ENCODE data around the gene TMEM87B. TPM values are rescaled to one million over a fixed set of nuclear protein-coding genes. Genes with fewer than 3 reads are reported as not detected.
A peak's percentile ranks its signal among the peaks of the same experiment; 100 is the strongest.
"Not testable (repeated sequence)": the region's sequence is repeated elsewhere in the genome, so short reads cannot be mapped to it uniquely, and the experiment has no call there.

Gene TMEM87B
- polyA plus RNA-seq, 4 donors: 17.3 to 43.3 (median 26.1) TPM

GRCh38 chr2:112062894-112063293, 7.8 kb downstream of the TMEM87B start:
- WGBS, 3 donors: 90 to 97% (median 97%) methylated on average over 1 of the region's 1 CpG
- Histone ChIP-seq H3K36me3 (ENCODE audit: control insufficient read depth in 3 of 3, insufficient read depth in 2 of 3, low read depth in 1 of 3, low read length in 3 of 3) (peaks cover 3 to 30% (median 18%) of the 10 kb centered on the region in 3 donors), H3K9me3 (ENCODE audit: control insufficient read depth in 2 of 2, insufficient read depth in 1 of 2, low read depth in 1 of 2, low read length in 1 of 2) (peaks cover 0 to 5% of the 10 kb centered on the region in 2 donors), H3K27ac (ENCODE audit: low read depth in 1 of 3, low read length in 2 of 3) (no peak overlapping the region), H3K27me3 (ENCODE audit: control insufficient read depth in 3 of 3, insufficient read depth in 3 of 3, low read length in 3 of 3) (no peaks in the 10 kb centered on the region), H3K4me3 (ENCODE audit: low read depth in 1 of 3, low read length in 3 of 3) (no peak overlapping the region), H3K4me1 (ENCODE audit: control insufficient read depth in 3 of 3, insufficient read depth in 2 of 3, low read depth in 1 of 3, low read length in 2 of 3) (peaks cover 6 to 12% (median 11%) of the 10 kb centered on the region in 3 donors)
- DNase-seq (no peak), FAIRE-seq (no peak)

- no peaks in the 10 kb centered on the region for H3K27me3 ChIP-seq (ENCODE audit: control insufficient read depth in 3 of 3, insufficient read depth in 3 of 3, low read length in 3 of 3)
- H3K9me3 ChIP-seq (ENCODE audit: control insufficient read depth in 2 of 2, insufficient read depth in 1 of 2, low read depth in 1 of 2, low read length in 1 of 2): peaks cover 0 to 5% of the 10 kb centered on the region in 2 donors
- DNase-seq (no peak), FAIRE-seq (no peak)
- H3K4me1 ChIP-seq (ENCODE audit: control insufficient read depth in 3 of 3, insufficient read depth in 2 of 3, low read depth in 1 of 3, low read length in 2 of 3): peaks cover 4 to 6% (median 4%) of the 10 kb centered on the region in 3 donors
- 64 to 91% (median 73%) methylated on average over 5 of the region's 5 CpGs for WGBS, 3 donors
- peaks cover 3 to 34% (median 19%) of the 10 kb centered on the region in 3 donors for H3K36me3 ChIP-seq (ENCODE audit: control insufficient read depth in 3 of 3, insufficient read depth in 2 of 3, low read depth in 1 of 3, low read length in 3 of 3)
- no peak overlapping the region for H3K4me3 ChIP-seq (ENCODE audit: low read depth in 1 of 3, low read length in 3 of 3)
- no peak overlapping the region for H3K27ac ChIP-seq (ENCODE audit: low read depth in 1 of 3, low read length in 2 of 3)
These were observed 10.4 kb downstream of the TMEM87B start for GRCh38 chr2:112065486-112065885.

GRCh38 chr2:112065966-112066365, 10.9 kb downstream of the TMEM87B start:
- H3K9me3 ChIP-seq (ENCODE audit: control insufficient read depth in 2 of 2, insufficient read depth in 1 of 2, low read depth in 1 of 2, low read length in 1 of 2): peaks cover 0 to 5% of the 10 kb centered on the region in 2 donors
- H3K4me3 ChIP-seq (ENCODE audit: low read depth in 1 of 3, low read length in 3 of 3): no peak overlapping the region
- peaks cover 4 to 6% (median 4%) of the 10 kb centered on the region in 3 donors for H3K4me1 ChIP-seq (ENCODE audit: control insufficient read depth in 3 of 3, insufficient read depth in 2 of 3, low read depth in 1 of 3, low read length in 2 of 3)
- H3K36me3 ChIP-seq (ENCODE audit: control insufficient read depth in 3 of 3, insufficient read depth in 2 of 3, low read depth in 1 of 3, low read length in 3 of 3): peaks cover 3 to 32% (median 17%) of the 10 kb centered on the region in 3 donors
- FAIRE-seq (no peak), DNase-seq (no peak)
- 45 to 71% (median 71%) methylated on average over 1 of the region's 1 CpG for WGBS, 3 donors
- no peak overlapping the region for H3K27ac ChIP-seq (ENCODE audit: low read depth in 1 of 3, low read length in 2 of 3)
- no peaks in the 10 kb centered on the region for H3K27me3 ChIP-seq (ENCODE audit: control insufficient read depth in 3 of 3, insufficient read depth in 3 of 3, low read length in 3 of 3)

GRCh38 chr2:112069794-112070193, 14.7 kb downstream of the TMEM87B start:
- DNase-seq; H3K27ac ChIP-seq (ENCODE audit: low read depth in 1 of 3, low read length in 2 of 3); H3K4me3 ChIP-seq (ENCODE audit: low read depth in 1 of 3, low read length in 3 of 3); H3K4me1 ChIP-seq (ENCODE audit: control insufficient read depth in 3 of 3, insufficient read depth in 2 of 3, low read depth in 1 of 3, low read length in 2 of 3); H3K9me3 ChIP-seq (ENCODE audit: control insufficient read depth in 2 of 2, insufficient read depth in 1 of 2, low read depth in 1 of 2, low read length in 1 of 2); FAIRE-seq; H3K27me3 ChIP-seq (ENCODE audit: control insufficient read depth in 3 of 3, insufficient read depth in 3 of 3, low read length in 3 of 3): not testable (repeated sequence)
- peaks cover 3 to 28% (median 8%) of the 10 kb centered on the region in 3 donors for H3K36me3 ChIP-seq (ENCODE audit: control insufficient read depth in 3 of 3, insufficient read depth in 2 of 3, low read depth in 1 of 3, low read length in 3 of 3)

- no peak for DNase-seq
- H3K27me3 ChIP-seq (ENCODE audit: control insufficient read depth in 3 of 3, insufficient read depth in 3 of 3, low read length in 3 of 3): no peaks in the 10 kb centered on the region
- no peaks in the 10 kb centered on the region for H3K4me1 ChIP-seq (ENCODE audit: control insufficient read depth in 3 of 3, insufficient read depth in 2 of 3, low read depth in 1 of 3, low read length in 2 of 3)
- peaks cover 0 to 25% (median 2%) of the 10 kb centered on the region in 3 donors for H3K36me3 ChIP-seq (ENCODE audit: control insufficient read depth in 3 of 3, insufficient read depth in 2 of 3, low read depth in 1 of 3, low read length in 3 of 3)
- no peak for FAIRE-seq
- 93 to 97% (median 94%) methylated on average over 3 of the region's 3 CpGs for WGBS, 3 donors
- no peak overlapping the region for H3K4me3 ChIP-seq (ENCODE audit: low read depth in 1 of 3, low read length in 3 of 3)
- no peak overlapping the region for H3K27ac ChIP-seq (ENCODE audit: low read depth in 1 of 3, low read length in 2 of 3)
- H3K9me3 ChIP-seq (ENCODE audit: control insufficient read depth in 2 of 2, insufficient read depth in 1 of 2, low read depth in 1 of 2, low read length in 1 of 2): no peaks in the 10 kb centered on the region
These were observed 18.8 kb downstream of the TMEM87B start for GRCh38 chr2:112073875-112074274.

GRCh38 chr2:112074506-112074905, 19.4 kb downstream of the TMEM87B start:
- Histone ChIP-seq H3K4me3 (ENCODE audit: low read depth in 1 of 3, low read length in 3 of 3) (no peak overlapping the region), H3K9me3 (ENCODE audit: control insufficient read depth in 2 of 2, insufficient read depth in 1 of 2, low read depth in 1 of 2, low read length in 1 of 2) (no peaks in the 10 kb centered on the region), H3K27me3 (ENCODE audit: control insufficient read depth in 3 of 3, insufficient read depth in 3 of 3, low read length in 3 of 3) (no peaks in the 10 kb centered on the region), H3K36me3 (ENCODE audit: control insufficient read depth in 3 of 3, insufficient read depth in 2 of 3, low read depth in 1 of 3, low read length in 3 of 3) (peaks cover 0 to 25% (median 5%) of the 10 kb centered on the region in 3 donors), H3K27ac (ENCODE audit: low read depth in 1 of 3, low read length in 2 of 3) (no peak overlapping the region), H3K4me1 (ENCODE audit: control insufficient read depth in 3 of 3, insufficient read depth in 2 of 3, low read depth in 1 of 3, low read length in 2 of 3) (no peaks in the 10 kb centered on the region)
- FAIRE-seq (no peak), DNase-seq (no peak)
- WGBS, 3 donors: 90 to 97% (median 91%) methylated on average over 1 of the region's 1 CpG

- DNase-seq (no peak), FAIRE-seq (no peak)
- 65 to 71% (median 67%) methylated on average over 8 of the region's 8 CpGs for WGBS, 3 donors
- Histone ChIP-seq H3K27ac (ENCODE audit: low read depth in 1 of 3, low read length in 2 of 3) (peak overlapping the region in 1 of 3 donors; percentile 14), H3K4me3 (ENCODE audit: low read depth in 1 of 3, low read length in 3 of 3) (no peak overlapping the region), H3K36me3 (ENCODE audit: control insufficient read depth in 3 of 3, insufficient read depth in 2 of 3, low read depth in 1 of 3, low read length in 3 of 3) (peaks cover 0 to 28% (median 5%) of the 10 kb centered on the region in 3 donors), H3K27me3 (ENCODE audit: control insufficient read depth in 3 of 3, insufficient read depth in 3 of 3, low read length in 3 of 3) (no peaks in the 10 kb centered on the region), H3K4me1 (ENCODE audit: control insufficient read depth in 3 of 3, insufficient read depth in 2 of 3, low read depth in 1 of 3, low read length in 2 of 3) (no peaks in the 10 kb centered on the region), H3K9me3 (ENCODE audit: control insufficient read depth in 2 of 2, insufficient read depth in 1 of 2, low read depth in 1 of 2, low read length in 1 of 2) (no peaks in the 10 kb centered on the region)
These were observed 20.6 kb downstream of the TMEM87B start for GRCh38 chr2:112075490-112076260.

- FAIRE-seq: no peak
- WGBS, 3 donors: 81 to 91% (median 90%) methylated on average over 1 of the region's 1 CpG
- Histone ChIP-seq H3K27me3 (ENCODE audit: control insufficient read depth in 3 of 3, insufficient read depth in 3 of 3, low read length in 3 of 3) (no peaks in the 10 kb centered on the region), H3K36me3 (ENCODE audit: control insufficient read depth in 3 of 3, insufficient read depth in 2 of 3, low read depth in 1 of 3, low read length in 3 of 3) (peaks cover 0 to 37% (median 15%) of the 10 kb centered on the region in 3 donors), H3K27ac (ENCODE audit: low read depth in 1 of 3, low read length in 2 of 3) (no peak overlapping the region), H3K4me1 (ENCODE audit: control insufficient read depth in 3 of 3, insufficient read depth in 2 of 3, low read depth in 1 of 3, low read length in 2 of 3) (no peaks in the 10 kb centered on the region), H3K9me3 (ENCODE audit: control insufficient read depth in 2 of 2, insufficient read depth in 1 of 2, low read depth in 1 of 2, low read length in 1 of 2) (no peaks in the 10 kb centered on the region), H3K4me3 (ENCODE audit: low read depth in 1 of 3, low read length in 3 of 3) (no peak overlapping the region)
- DNase-seq: no peak
These were observed 22.7 kb downstream of the TMEM87B start for GRCh38 chr2:112077814-112078213.

Data from small intestine (tissue), 7 donors.